ENCODE data around the gene HSPA9.
A peak's percentile ranks its signal among the peaks of the same experiment; 100 is the strongest.

HSPA9 gene

GRCh38 chr5:138603249-138603920 is 28.2 kb upstream of the HSPA9 start:
- TF ChIP-seq CTCF (IDR thresholded peaks at IDR 0.05; ENCODE audit: low read depth, low read length, missing control alignments), result no peak
- H3K4me3 ChIP-seq (replicated peaks; ENCODE audit: low read depth, low read length), result no peak overlapping the region
- no peak for DNase-seq (ENCODE audit: extremely low read depth, low read depth)

- DNase-seq (ENCODE audit: extremely low read depth, low read depth), result no peak
- TF ChIP-seq CTCF (IDR thresholded peaks at IDR 0.05; ENCODE audit: low read depth, low read length, missing control alignments), result no peak
- H3K4me3 ChIP-seq (replicated peaks; ENCODE audit: low read depth, low read length), result no peak overlapping the region
These were observed 27.3 kb upstream of the HSPA9 start for GRCh38 chr5:138602371-138603000.

GRCh38 chr5:138601444-138601843 is 26.2 kb upstream of the HSPA9 start:
- no peak overlapping the region for H3K4me3 ChIP-seq (replicated peaks; ENCODE audit: low read depth, low read length)
- peak; percentile 65 for DNase-seq (ENCODE audit: extremely low read depth, low read depth)
- TF ChIP-seq CTCF (IDR thresholded peaks at IDR 0.05; ENCODE audit: low read depth, low read length, missing control alignments), result no peak

GRCh38 chr5:138600446-138600845 is 25.2 kb upstream of the HSPA9 start:
- H3K4me3 ChIP-seq (replicated peaks; ENCODE audit: low read depth, low read length), result no peak overlapping the region
- DNase-seq (ENCODE audit: extremely low read depth, low read depth), result no peak
- no peak for TF ChIP-seq CTCF (IDR thresholded peaks at IDR 0.05; ENCODE audit: low read depth, low read length, missing control alignments)

- H3K4me3 ChIP-seq (replicated peaks; ENCODE audit: low read depth, low read length), result no peak overlapping the region
- no peak for DNase-seq (ENCODE audit: extremely low read depth, low read depth)
- TF ChIP-seq CTCF (IDR thresholded peaks at IDR 0.05; ENCODE audit: low read depth, low read length, missing control alignments), result no peak
These were observed 22.6 kb upstream of the HSPA9 start for GRCh38 chr5:138597661-138598400.

- no peak for DNase-seq (ENCODE audit: extremely low read depth, low read depth)
- TF ChIP-seq CTCF (IDR thresholded peaks at IDR 0.05; ENCODE audit: low read depth, low read length, missing control alignments), result no peak
- H3K4me3 ChIP-seq (replicated peaks; ENCODE audit: low read depth, low read length), result no peak overlapping the region
These were observed 21.1 kb upstream of the HSPA9 start for GRCh38 chr5:138596105-138596881.

Measured in HFF-Myc (cell line).